ENCODE results near the gene IGSF11. TPM values are rescaled to one million over a fixed set of nuclear protein-coding genes. Genes with fewer than 3 reads are reported as not detected.
"Not testable (repeated sequence)": the region's sequence is repeated elsewhere in the genome, so short reads cannot be mapped to it uniquely, and the experiment has no call there.

The IGSF11 gene
- total RNA-seq, 4 donors from 2014 or later: 0.29 to 1.4 (median 0.75) TPM

- H3K4me1 ChIP-seq: no peaks in the 10 kb centered on the region
- no peaks in the 10 kb centered on the region for H3K36me3 ChIP-seq
- H3K4me3 ChIP-seq (replicated peaks in 1 of 3): no peak overlapping the region
- H3K27me3 ChIP-seq: no peaks in the 10 kb centered on the region
- DNase-seq: no peak
- no peak overlapping the region for H3K27ac ChIP-seq
- TF ChIP-seq POLR2A (IDR thresholded peaks at IDR 0.05) (no peak), CTCF (IDR thresholded peaks at IDR 0.05) (no peak)
- H3K9me3 ChIP-seq: no peaks in the 10 kb centered on the region
- 91 to 95% methylated on average over 1 of the region's 1 CpG for WGBS, 2 donors
- intact Hi-C loops (cut with DNase I): no loop called here
Measured at GRCh38 chr3:118859950-118860349, 174.7 kb downstream of the IGSF11 start.

GRCh38 chr3:118851466-118852193 lies 183.0 kb downstream of the IGSF11 start:
- intact Hi-C loops (cut with DNase I); H3K27me3 ChIP-seq; H3K4me1 ChIP-seq; H3K27ac ChIP-seq; DNase-seq; H3K4me3 ChIP-seq (replicated peaks in 1 of 3); H3K36me3 ChIP-seq; H3K9me3 ChIP-seq: not testable (repeated sequence)
- WGBS, 2 donors: 90 to 91% methylated on average over 12 of the region's 12 CpGs

GRCh38 chr3:118850687-118851086 lies 184.0 kb downstream of the IGSF11 start:
- no peak for DNase-seq
- H3K4me1 ChIP-seq: no peaks in the 10 kb centered on the region
- no peak overlapping the region for H3K4me3 ChIP-seq (replicated peaks in 1 of 3)
- no peak for TF ChIP-seq POLR2A (IDR thresholded peaks at IDR 0.05)
- TF ChIP-seq CTCF (IDR thresholded peaks at IDR 0.05): no peak
- intact Hi-C loops (cut with DNase I): no loop called here
- H3K9me3 ChIP-seq: no peaks in the 10 kb centered on the region
- H3K27ac ChIP-seq: no peak overlapping the region
- 89 to 90% methylated on average over 10 of the region's 10 CpGs for WGBS, 2 donors
- no peaks in the 10 kb centered on the region for H3K36me3 ChIP-seq
- no peaks in the 10 kb centered on the region for H3K27me3 ChIP-seq

Other genes starting within 250 kb of the IGSF11 start
- under 1 TPM in 1 of 4 donors, not detected in 3; 0.27 TPM for gene TEX55, start 111.3 kb upstream of the IGSF11 start, total RNA-seq
- gene UPK1B, start 138.8 kb upstream of the IGSF11 start, total RNA-seq: not detected
- 10 to 100 TPM; 18.8 to 23.5 (median 21.3) TPM for gene B4GALT4, start 206.0 kb upstream of the IGSF11 start, total RNA-seq